ENCODE results near the gene CDK5RAP1.

DNA sequence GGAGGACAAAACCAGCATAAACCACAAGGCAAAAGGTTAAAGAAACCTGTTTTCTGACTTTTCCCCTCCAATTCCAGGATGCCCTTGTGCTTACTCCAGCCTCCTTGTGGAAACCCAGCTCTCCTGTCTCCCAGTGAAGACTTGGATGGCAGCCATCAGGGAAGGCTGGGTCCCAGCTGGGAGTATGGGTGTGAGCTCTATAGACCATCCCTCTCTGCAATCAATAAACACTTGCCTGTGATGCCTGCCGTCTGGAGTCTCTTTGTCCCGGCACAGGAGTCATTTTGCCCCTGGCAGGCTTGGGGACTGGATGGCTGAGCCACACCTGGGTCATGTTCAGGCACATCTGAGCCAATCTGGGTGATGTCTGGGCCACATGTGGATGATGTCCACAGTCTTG, 91.7 kb downstream of the CDK5RAP1 start:
- TF ChIP-seq CTCF (IDR thresholded peaks at IDR 0.05; ENCODE audit: extremely low read depth in 1 of 2, insufficient read depth in 1 of 2, low read depth in 1 of 2, low read length in 2 of 2), result no peak
- TF ChIP-seq POLR2AphosphoS5 (IDR thresholded peaks at IDR 0.05; ENCODE audit: insufficient read depth, low read depth, low read length), result no peak
- no peak for TF ChIP-seq POLR2A (IDR thresholded peaks at IDR 0.05; ENCODE audit: low read depth, low read length)
- no peak for TF ChIP-seq MYC (IDR thresholded peaks at IDR 0.05; ENCODE audit: low read depth, low read length)
- TF ChIP-seq EZH2 (IDR thresholded peaks at IDR 0.05; ENCODE audit: borderline replicate concordance, low read depth, low read length, severe bottlenecking), result no peak
- TF ChIP-seq MAX (IDR thresholded peaks at IDR 0.05; ENCODE audit: insufficient read depth, insufficient read length), result no peak
- TF ChIP-seq FOS (IDR thresholded peaks at IDR 0.05; ENCODE audit: borderline replicate concordance, insufficient read depth, low read length), result no peak
- TF ChIP-seq JUN (IDR thresholded peaks at IDR 0.05; ENCODE audit: borderline replicate concordance, insufficient read depth, insufficient read length, low read depth), result no peak
- no peak for TF ChIP-seq GATA2 (IDR thresholded peaks at IDR 0.05; ENCODE audit: insufficient read depth, insufficient read length, low read depth, low read length)

Measured in endothelial cell of umbilical vein (primary cell).